HEK293 (cell line): Measurements from ENCODE around the gene PLA2G1B.
A peak's percentile ranks its signal among the peaks of the same experiment; 100 is the strongest.

ENCODE experiments used
- CTCF ChIA-PET: fragments of 350-600 bp; formaldehyde crosslinking; extraction: SDS; loops from one replicate; lab custom pipeline; 2021; ENCODE audit warnings: antibody characterized with exemption; lab: Yijun Ruan, JAX
- POLR2A ChIA-PET: fragments of 300-600 bp; formaldehyde crosslinking; extraction: SDS; loops from one replicate; lab custom pipeline; 2020; ENCODE audit warnings: antibody characterized with exemption, inconsistent platforms; lab: Yijun Ruan, JAX
- H3K27ac ChIP-seq: fragments of 200-500 bp; sonication (Bioruptor generic); 2 replicates; pipeline ENCODE4 v1.5.1; 2014; ENCODE audit warnings: low read depth, low read length, control low read depth, inconsistent platforms; ENCODE audit errors: extremely low read depth
- H3K36me3 ChIP-seq, 2 experiments: fragments of 200-500 bp in 1 of 2; sonication (Bioruptor generic) in 1 of 2; 1 replicate in 1 of 2; 2 replicates in 1 of 2; pipeline ENCODE4 v1.5.1; 2014 to 2017; ENCODE audit warnings: inconsistent platforms in 2 of 2, low read length in 2 of 2; ENCODE audit not compliant: control insufficient read depth in 2 of 2, insufficient read depth in 1 of 2
- H3K4me1 ChIP-seq: fragments of 200-500 bp; sonication (Bioruptor generic); 2 replicates; pipeline ENCODE4 v1.5.1; 2014; ENCODE audit warnings: mild to moderate bottlenecking, low read length, inconsistent platforms; ENCODE audit not compliant: control insufficient read depth, insufficient read depth
- H3K4me3 ChIP-seq: 2 replicates; pipeline ENCODE4 v1.5.1; 2011; ENCODE audit warnings: low read depth, mild to moderate bottlenecking, control low read depth, low read length, moderate library complexity
- H3K9me3 ChIP-seq: fragments of 200-500 bp; sonication (Bioruptor generic); 2 replicates; pipeline ENCODE4 v1.5.1; 2014; ENCODE audit warnings: low read depth, low read length, inconsistent platforms; ENCODE audit not compliant: control insufficient read depth, insufficient read depth
- CTCF ChIP-seq: fragments of 450-650 bp; formaldehyde crosslinking; IDR thresholded peaks from 2 replicates; pipeline ENCODE4 v1.5.1; 2016; ENCODE audit warnings: missing biosample characterization, missing genetic modification characterization
- EGR2 ChIP-seq: fragments of 450-650 bp; formaldehyde crosslinking; IDR thresholded peaks from 2 replicates; pipeline ENCODE4 v1.5.1; 2016; ENCODE audit warnings: low read depth, missing biosample characterization, missing genetic modification characterization
- GLIS1 ChIP-seq: fragments of 450-650 bp; formaldehyde crosslinking; IDR thresholded peaks from 2 replicates; pipeline ENCODE4 v1.5.1; 2016; ENCODE audit warnings: missing biosample characterization, missing genetic modification characterization
- HOXC10 ChIP-seq: sonication (generic); formaldehyde crosslinking; IDR thresholded peaks from 2 replicates; pipeline ENCODE4 v1.8.1; 2023; ENCODE audit warnings: mild to moderate bottlenecking, missing genetic modification reagents
- KLF8 ChIP-seq: fragments of 450-650 bp; formaldehyde crosslinking; IDR thresholded peaks from 2 replicates; pipeline ENCODE4 v1.5.1; 2016; ENCODE audit warnings: missing biosample characterization, missing genetic modification characterization
- PRDM1 ChIP-seq: fragments of 450-650 bp; formaldehyde crosslinking; IDR thresholded peaks from 2 replicates; pipeline ENCODE4; 2016; ENCODE audit warnings: missing biosample characterization, missing genetic modification characterization
- RBAK ChIP-seq: fragments of 450-650 bp; formaldehyde crosslinking; IDR thresholded peaks from 2 replicates; pipeline ENCODE4 v1.5.1; 2016; ENCODE audit warnings: missing biosample characterization, missing genetic modification characterization
- TCF7L2 ChIP-seq: IDR thresholded peaks from 2 replicates; pipeline ENCODE4 v1.6.1; 2011; ENCODE audit warnings: low read depth, mild to moderate bottlenecking, inconsistent platforms, low read length, moderate library complexity, borderline replicate concordance
- WT1 ChIP-seq: fragments of 450-650 bp; formaldehyde crosslinking; IDR thresholded peaks from 2 replicates; pipeline ENCODE4 v1.5.1; 2016; ENCODE audit warnings: missing biosample characterization, missing genetic modification characterization
- ZBTB26 ChIP-seq: fragments of 450-650 bp; formaldehyde crosslinking; optimal IDR thresholded peaks from 2 replicates; pipeline ENCODE3; 2016; ENCODE audit warnings: missing biosample characterization, mild to moderate bottlenecking, missing genetic modification characterization
- ZNF121 ChIP-seq: fragments of 450-650 bp; formaldehyde crosslinking; IDR thresholded peaks from 2 replicates; pipeline ENCODE4 v1.5.1; 2016; ENCODE audit warnings: missing biosample characterization, missing genetic modification characterization
- ZNF132 ChIP-seq: fragments of 450-650 bp; formaldehyde crosslinking; IDR thresholded peaks from 2 replicates; pipeline ENCODE4 v1.5.1; 2017; ENCODE audit warnings: missing biosample characterization, missing genetic modification characterization, borderline replicate concordance
- ZNF157 ChIP-seq: fragments of 450-650 bp; formaldehyde crosslinking; IDR thresholded peaks from 2 replicates; pipeline ENCODE4 v1.5.1; 2016; ENCODE audit warnings: missing biosample characterization, missing genetic modification characterization
- ZNF211 ChIP-seq: fragments of 450-650 bp; formaldehyde crosslinking; IDR thresholded peaks from 2 replicates; pipeline ENCODE4 v1.5.1; 2016; ENCODE audit warnings: low read depth, missing biosample characterization, missing genetic modification characterization
- ZNF350 ChIP-seq: fragments of 450-650 bp; formaldehyde crosslinking; IDR thresholded peaks from 2 replicates; pipeline ENCODE4 v1.5.0; 2017; ENCODE audit warnings: missing biosample characterization, mild to moderate bottlenecking, missing genetic modification characterization
- ZNF416 ChIP-seq: fragments of 450-650 bp; formaldehyde crosslinking; IDR thresholded peaks from 2 replicates; pipeline ENCODE4 v1.5.1; 2016; ENCODE audit warnings: missing biosample characterization, missing genetic modification characterization
- ZNF426 ChIP-seq: fragments of 450-650 bp; formaldehyde crosslinking; IDR thresholded peaks from 2 replicates; pipeline ENCODE4 v1.5.1; 2017; ENCODE audit warnings: missing biosample characterization, missing genetic modification characterization, mild to moderate bottlenecking, inconsistent platforms, moderate library complexity
- ZNF529 ChIP-seq: fragments of 450-650 bp; formaldehyde crosslinking; IDR thresholded peaks from 2 replicates; pipeline ENCODE4 v1.5.1; 2017; ENCODE audit warnings: missing genetic modification characterization, missing biosample characterization; ENCODE audit not compliant: insufficient replicate concordance
- ZNF544 ChIP-seq: fragments of 450-650 bp; formaldehyde crosslinking; IDR thresholded peaks from 2 replicates; pipeline ENCODE4 v1.5.0; 2017; ENCODE audit warnings: missing biosample characterization, missing genetic modification characterization
- ZNF623 ChIP-seq: fragments of 450-650 bp; formaldehyde crosslinking; IDR thresholded peaks from 2 replicates; pipeline ENCODE4 v1.5.1; 2016; ENCODE audit warnings: missing biosample characterization, missing genetic modification characterization
- ZNF645 ChIP-seq: fragments of 450-650 bp; formaldehyde crosslinking; IDR thresholded peaks from 2 replicates; pipeline ENCODE4; 2016; ENCODE audit warnings: missing biosample characterization, missing genetic modification characterization
- ZNF670 ChIP-seq: fragments of 450-650 bp; formaldehyde crosslinking; IDR thresholded peaks from 2 replicates; pipeline ENCODE4 v1.5.1; 2016; ENCODE audit warnings: missing biosample characterization, missing genetic modification characterization, low read depth
- ZNF768 ChIP-seq: fragments of 450-650 bp; formaldehyde crosslinking; IDR thresholded peaks from 2 replicates; pipeline ENCODE4 v1.5.1; 2018; ENCODE audit warnings: missing biosample characterization, mild to moderate bottlenecking, missing genetic modification characterization
- ZNF837 ChIP-seq: fragments of 450-650 bp; formaldehyde crosslinking; IDR thresholded peaks from 2 replicates; pipeline ENCODE4 v1.5.1; 2016; ENCODE audit warnings: missing biosample characterization, missing genetic modification characterization
- ZSCAN18 ChIP-seq: fragments of 450-650 bp; formaldehyde crosslinking; IDR thresholded peaks from 2 replicates; pipeline ENCODE4 v1.5.1; 2016; ENCODE audit warnings: missing biosample characterization, missing genetic modification characterization
- ZSCAN23 ChIP-seq: fragments of 450-650 bp; formaldehyde crosslinking; IDR thresholded peaks from 2 replicates; pipeline ENCODE4 v1.5.1; 2016; ENCODE audit warnings: missing biosample characterization, missing genetic modification characterization
- ZXDB ChIP-seq: fragments of 450-650 bp; formaldehyde crosslinking; IDR thresholded peaks from 2 replicates; pipeline ENCODE4 v1.5.1; 2016; ENCODE audit warnings: missing biosample characterization, missing genetic modification characterization
- TF ChIP-seq, protein P1 (sequence below): fragments of 450-650 bp; formaldehyde crosslinking; IDR thresholded peaks from 2 replicates; pipeline ENCODE4 v1.5.1; 2017; ENCODE audit warnings: missing biosample characterization, missing genetic modification characterization

The PLA2G1B gene

DNA sequence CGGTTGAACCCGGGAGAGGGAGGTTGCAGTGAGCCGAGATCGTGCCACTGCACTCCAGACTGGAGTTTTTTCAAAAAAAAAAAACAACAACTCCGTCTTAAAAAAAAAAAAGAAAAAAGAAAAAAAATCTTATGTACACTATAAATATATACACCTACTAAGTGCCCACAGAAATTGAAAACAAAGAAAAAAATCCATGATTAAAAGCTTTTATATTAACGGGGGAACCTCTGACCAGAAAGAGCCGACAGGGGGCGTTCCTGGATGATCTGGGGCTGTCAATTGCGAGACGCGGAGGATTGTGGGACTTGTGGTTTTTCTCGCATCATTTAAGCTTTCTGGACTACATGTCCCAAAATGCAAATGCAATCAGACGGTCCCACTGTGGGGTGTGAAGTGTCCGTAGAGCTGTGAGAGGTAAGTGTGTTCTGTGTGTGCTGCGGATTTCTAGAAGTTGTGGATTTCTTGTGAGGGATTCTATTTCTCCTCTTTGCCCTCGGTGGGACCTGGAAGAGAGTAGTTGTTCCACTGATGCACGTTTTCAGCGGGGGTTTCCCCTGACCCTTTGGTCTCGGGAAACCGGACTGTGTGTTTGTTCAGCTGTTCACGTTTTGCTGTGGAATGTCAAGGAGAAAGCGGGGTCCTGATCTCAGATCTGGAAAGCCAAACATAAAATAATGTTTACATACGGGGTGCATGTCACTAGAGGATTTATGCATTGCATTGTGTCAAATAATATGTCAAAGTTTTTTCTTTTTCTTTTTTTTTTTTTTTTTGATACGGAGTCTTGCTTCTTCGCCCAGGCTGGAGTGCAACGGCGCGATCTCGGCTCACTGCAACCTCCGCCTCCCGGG is 25.4 kb downstream of the PLA2G1B start, which contains the start of gene SIRT4 (continued):
- TF ChIP-seq ZNF121 (peak; percentile 30; the same call in 1 of the 2 replicates), ZXDB (tag by site-specific recombination) (peak; percentile 98), CTCF (tag by site-specific recombination) (peak; percentile 82), RBAK (tag by site-specific recombination) (no peak), GLIS1 (peak; percentile 47), PRDM1 (tag by site-specific recombination) (peak; percentile 87), EGR2 (tag by site-specific recombination) (no peak), ZNF426 (tag by site-specific recombination) (no peak), KLF8 (tag by site-specific recombination) (0 out of 2 replicates have a peak, but pooled peaks have one; percentile 37)

DNA sequence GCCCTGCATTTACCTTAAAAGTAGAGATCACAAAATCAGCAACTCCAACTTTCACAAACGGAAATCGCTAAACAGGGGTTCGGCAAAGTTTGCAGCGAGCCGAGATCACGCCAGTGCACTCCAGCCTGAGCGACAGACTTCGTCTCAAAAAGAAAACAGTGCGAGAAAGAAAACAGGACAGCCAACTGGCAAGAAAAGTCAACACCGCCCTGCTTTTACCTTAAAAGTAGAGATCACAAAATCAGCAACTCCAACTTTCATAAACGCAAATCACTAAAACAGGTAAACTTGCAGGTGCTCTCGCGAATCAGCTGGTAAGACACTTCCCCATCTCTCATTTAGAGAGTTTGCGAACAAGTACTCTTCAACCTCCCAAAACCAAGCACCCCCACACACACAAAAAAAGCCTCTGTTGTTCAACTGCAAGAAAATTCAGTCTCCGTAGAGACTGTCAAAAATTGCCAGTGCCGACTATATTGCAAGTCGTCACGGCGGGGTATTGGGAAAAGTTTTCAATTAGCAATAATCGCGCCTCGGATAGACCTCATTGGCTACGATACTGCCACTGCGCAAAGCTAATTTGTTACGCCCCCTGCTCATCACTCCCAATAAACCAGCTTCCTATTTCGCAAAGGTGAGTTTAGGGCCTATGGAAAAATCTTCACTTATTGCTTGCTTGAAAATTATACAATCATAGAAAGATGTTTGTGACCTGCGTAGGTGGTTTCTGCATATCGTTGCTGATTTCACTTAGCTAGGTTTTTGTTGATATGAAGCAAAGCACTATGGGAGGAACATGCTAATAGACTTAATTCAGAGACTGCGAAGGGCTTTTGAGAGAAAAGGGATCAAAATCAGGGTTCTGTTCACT is 34.7 kb downstream of the PLA2G1B start, which contains the start of gene RNU4-1:
TSS of gene RNU4-1 (minus strand) at position 577 of the 871 bp plus-strand sequence.
- POLR2A ChIA-PET, result interaction anchor here (0.6 to 5.2 kb wide), 25 partner anchors 9 to 304 kb away, joined by 3 to 194 read pairs (median 6); partner anchors contain the start of genes BICDL1, PLA2G1B, PXN and RAB35
- Histone ChIP-seq H3K4me3 (peak within 1 kb of the TSS; percentile 63), H3K9me3 (no peaks in the 10 kb centered on the region), H3K36me3 (no peaks in the 10 kb centered on the region), H3K27ac (peak within 1 kb of the TSS; percentile 100), H3K4me1 (no peaks in the 10 kb centered on the region)
- CTCF ChIA-PET, result interaction anchor here (0.7 to 5.5 kb wide), 4 partner anchors 10 to 136 kb away, joined by 4 to 67 read pairs (median 18); partner anchors contain the start of genes RPLP0 and SIRT4
- TF ChIP-seq ZNF670 (tag by site-specific recombination) (no peak), TCF7L2 (no peak), ZSCAN18 (tag by site-specific recombination) (no peak), ZNF544 (no peak), ZNF529 (tag by site-specific recombination) (no peak), ZNF837 (no peak), ZNF132 (tag by site-specific recombination) (no peak), ZNF645 (tag by site-specific recombination) (no peak), ZNF416 (tag by site-specific recombination) (no peak), ZNF623 (tag by site-specific recombination) (no peak), ZNF157 (tag by site-specific recombination) (no peak), ZSCAN23 (tag by site-specific recombination) (no peak), ZNF350 (no peak), ZNF768 (tag by site-specific recombination) (0 out of 2 replicates have a peak, but pooled peaks have one; percentile 10), ZBTB26 (no peak), WT1 (tag by site-specific recombination) (no peak), HOXC10 (CRISPR knock-in tag) (no peak), ZNF211 (tag by site-specific recombination) (no peak)
- TF ChIP-seq, protein P1, sequence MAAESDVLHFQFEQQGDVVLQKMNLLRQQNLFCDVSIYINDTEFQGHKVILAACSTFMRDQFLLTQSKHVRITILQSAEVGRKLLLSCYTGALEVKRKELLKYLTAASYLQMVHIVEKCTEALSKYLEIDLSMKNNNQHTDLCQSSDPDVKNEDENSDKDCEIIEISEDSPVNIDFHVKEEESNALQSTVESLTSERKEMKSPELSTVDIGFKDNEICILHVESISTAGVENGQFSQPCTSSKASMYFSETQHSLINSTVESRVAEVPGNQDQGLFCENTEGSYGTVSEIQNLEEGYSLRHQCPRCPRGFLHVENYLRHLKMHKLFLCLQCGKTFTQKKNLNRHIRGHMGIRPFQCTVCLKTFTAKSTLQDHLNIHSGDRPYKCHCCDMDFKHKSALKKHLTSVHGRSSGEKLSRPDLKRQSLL (tag by site-specific recombination), result no peak
